Measurements from ENCODE around the gene LDHD. TPM values are rescaled to one million over a fixed set of nuclear protein-coding genes. Genes with fewer than 3 reads are reported as not detected.

LDHD gene
- total and polyA plus RNA-seq, 2 donors: 1.5 to 4.6 TPM

- Histone ChIP-seq H3K4me3 (ENCODE audit: low read depth, low read length) (no peak overlapping the region), H3K4me1 (ENCODE audit: insufficient read depth) (no peaks in the 10 kb centered on the region), H3K36me3 (ENCODE audit: insufficient read depth) (no peaks in the 10 kb centered on the region), H3K27ac (ENCODE audit: low read depth) (no peak overlapping the region)
- WGBS: 66% methylated on average over 4 of the region's 4 CpGs
- DNase-seq (ENCODE audit: extremely low spot score): no peak
Measured at GRCh38 chr16:75127713-75128415, 11.3 kb upstream of the LDHD start.

DNA sequence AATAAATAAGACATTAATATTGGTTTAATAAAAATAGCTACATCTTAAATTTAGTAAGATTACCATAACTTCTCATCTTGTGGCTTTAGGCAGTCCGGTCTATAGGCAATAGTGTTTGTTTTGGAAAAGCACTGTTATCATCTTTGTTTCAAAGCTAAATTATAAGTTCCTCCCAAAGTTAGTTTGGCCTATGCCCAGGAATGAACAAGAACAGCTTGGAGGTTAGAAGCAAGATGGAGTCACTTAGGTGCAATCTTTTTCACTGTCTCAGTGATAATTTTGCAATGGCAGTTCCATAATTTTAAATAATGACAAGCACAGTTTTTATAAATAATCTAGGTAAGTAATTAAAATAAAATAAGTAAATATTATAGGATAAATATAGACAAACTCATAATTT is 6.0 kb upstream of the LDHD start:
- DNase-seq (ENCODE audit: extremely low spot score): no peak
- H3K4me3 ChIP-seq (ENCODE audit: low read depth, low read length): no peak overlapping the region

DNA sequence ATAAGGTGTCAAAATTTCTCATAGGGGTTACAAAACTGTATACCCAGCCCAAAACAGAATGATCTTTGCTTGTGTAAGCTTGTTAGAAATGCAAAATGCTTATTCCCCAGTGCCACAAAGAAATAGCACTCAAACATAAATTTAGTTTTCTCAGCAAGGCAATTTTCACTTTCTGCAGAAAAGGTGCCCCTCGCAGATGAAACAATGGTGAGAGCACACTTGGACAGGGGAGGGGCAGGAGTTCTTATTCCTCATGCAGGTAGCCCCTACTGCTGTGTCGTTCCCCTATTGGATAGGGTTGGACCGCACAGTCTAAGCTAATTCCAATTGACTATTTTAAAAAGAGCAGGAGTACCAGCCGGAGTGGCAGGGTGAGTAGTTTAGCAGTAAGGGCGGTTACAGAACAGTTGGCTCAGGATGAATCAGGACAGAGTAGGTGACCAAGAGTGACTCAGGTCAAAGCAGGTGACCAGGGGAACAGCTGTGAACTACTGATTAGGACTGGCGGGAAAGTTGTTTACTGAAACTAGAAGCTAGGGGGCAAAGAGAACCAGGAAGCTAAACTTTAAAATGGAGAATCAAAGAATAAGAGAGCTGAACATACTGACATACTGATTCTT is 5.5 kb upstream of the LDHD start:
- no peak overlapping the region for H3K4me3 ChIP-seq (ENCODE audit: low read depth, low read length)
- no peak for DNase-seq (ENCODE audit: extremely low spot score)
- H3K36me3 ChIP-seq (ENCODE audit: insufficient read depth): no peaks in the 10 kb centered on the region
- 95% methylated on average over 6 of the region's 6 CpGs for WGBS
- H3K4me1 ChIP-seq (ENCODE audit: insufficient read depth): no peaks in the 10 kb centered on the region
- no peak overlapping the region for H3K27ac ChIP-seq (ENCODE audit: low read depth)

More for the DNA sequence above, 6.0 kb upstream of the LDHD start:
- no peak overlapping the region for H3K27ac ChIP-seq (ENCODE audit: low read depth)
- H3K4me1 ChIP-seq (ENCODE audit: insufficient read depth): no peaks in the 10 kb centered on the region
- no peaks in the 10 kb centered on the region for H3K36me3 ChIP-seq (ENCODE audit: insufficient read depth)
- WGBS: 92% methylated on average over 1 of the region's 1 CpG

DNA sequence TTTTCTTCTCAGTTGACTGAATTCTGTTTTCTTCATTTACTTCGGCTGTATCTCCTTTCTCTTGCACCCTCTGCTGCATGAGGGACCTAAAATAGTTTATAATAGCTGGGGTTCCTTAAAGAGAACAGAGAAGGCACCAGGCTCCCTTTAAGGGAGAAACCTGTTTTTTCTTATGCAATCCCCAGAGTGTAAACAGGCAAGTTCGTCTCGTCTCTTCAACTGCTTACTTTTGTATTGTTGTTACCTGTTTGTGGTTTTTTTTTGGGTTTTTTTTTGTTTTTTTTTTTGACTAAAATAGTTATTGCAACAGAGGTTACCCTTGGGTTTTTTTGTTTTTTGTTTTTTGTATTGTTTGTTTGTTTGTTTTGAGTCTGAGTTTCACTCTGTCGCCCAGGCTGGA is 3.7 kb upstream of the LDHD start:
- 75% methylated on average over 4 of the region's 4 CpGs for WGBS
- Histone ChIP-seq H3K4me1 (ENCODE audit: insufficient read depth) (no peaks in the 10 kb centered on the region), H3K36me3 (ENCODE audit: insufficient read depth) (no peaks in the 10 kb centered on the region), H3K4me3 (ENCODE audit: low read depth, low read length) (no peak overlapping the region), H3K27ac (ENCODE audit: low read depth) (no peak overlapping the region)
- no peak for DNase-seq (ENCODE audit: extremely low spot score)

DNA sequence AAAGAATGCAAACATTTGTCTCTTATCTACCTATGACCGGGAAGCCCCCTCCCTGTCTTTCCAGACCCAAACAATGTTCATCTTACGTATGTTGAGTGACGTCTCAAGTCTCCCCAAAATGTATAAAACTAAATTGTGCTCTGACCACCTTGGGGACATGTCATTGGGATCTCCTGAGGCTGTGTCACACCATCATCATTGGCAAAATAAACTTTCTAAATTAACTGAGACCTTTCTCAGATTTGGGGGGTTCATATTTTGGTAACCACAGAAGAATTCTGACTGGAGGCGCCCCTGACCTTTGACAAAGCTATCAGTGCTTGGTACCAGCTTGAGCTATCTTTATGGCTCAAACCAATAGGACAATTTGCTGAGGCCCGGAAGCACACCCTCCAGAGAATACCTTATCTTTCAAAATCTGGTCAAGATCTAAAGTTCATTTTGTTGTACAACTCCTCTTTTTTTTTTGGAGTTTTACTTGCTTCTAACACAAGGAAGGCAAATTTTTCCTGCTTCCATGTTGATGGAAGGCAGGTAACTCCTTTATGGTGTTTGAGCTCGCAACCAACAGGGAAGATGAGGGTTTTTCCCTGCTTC is 2.5 kb upstream of the LDHD start:
- H3K27ac ChIP-seq (ENCODE audit: low read depth): no peak overlapping the region
- no peak overlapping the region for H3K4me3 ChIP-seq (ENCODE audit: low read depth, low read length)
- no peaks in the 10 kb centered on the region for H3K36me3 ChIP-seq (ENCODE audit: insufficient read depth)
- WGBS: 78% methylated on average over 6 of the region's 6 CpGs
- H3K4me1 ChIP-seq (ENCODE audit: insufficient read depth): no peaks in the 10 kb centered on the region
- no peak for DNase-seq (ENCODE audit: extremely low spot score)

- 45% methylated on average over 3 of the region's 3 CpGs for WGBS
- H3K27ac ChIP-seq (ENCODE audit: low read depth): no peak overlapping the region
Measured at GRCh38 chr16:75116911-75117245, 298 bp upstream of the LDHD start.

GRCh38 chr16:75114946-75115825 is 1.4 kb downstream of the LDHD start:
- H3K4me1 ChIP-seq (ENCODE audit: insufficient read depth): no peaks in the 10 kb centered on the region
- H3K27ac ChIP-seq (ENCODE audit: low read depth): no peak overlapping the region
- 90% methylated on average over 45 of the region's 45 CpGs for WGBS
- DNase-seq (ENCODE audit: extremely low spot score): no peak
- H3K36me3 ChIP-seq (ENCODE audit: insufficient read depth): no peaks in the 10 kb centered on the region
- no peak overlapping the region for H3K4me3 ChIP-seq (ENCODE audit: low read depth, low read length)

More at GRCh38 chr16:75116911-75117245, 298 bp upstream of the LDHD start:
- Histone ChIP-seq H3K4me1 (ENCODE audit: insufficient read depth) (no peaks in the 10 kb centered on the region), H3K4me3 (ENCODE audit: low read depth, low read length) (no peak overlapping the region), H3K36me3 (ENCODE audit: insufficient read depth) (no peaks in the 10 kb centered on the region)
- no peak for DNase-seq (ENCODE audit: extremely low spot score)

- 91% methylated on average over 44 of the region's 44 CpGs for WGBS
- no peak overlapping the region for H3K27ac ChIP-seq (ENCODE audit: low read depth)
Measured at GRCh38 chr16:75114179-75114945, 2.2 kb downstream of the LDHD start.

GRCh38 chr16:75113541-75114121 is 2.9 kb downstream of the LDHD start:
- Histone ChIP-seq H3K4me3 (ENCODE audit: low read depth, low read length) (no peak overlapping the region), H3K4me1 (ENCODE audit: insufficient read depth) (no peaks in the 10 kb centered on the region), H3K27ac (ENCODE audit: low read depth) (no peak overlapping the region), H3K36me3 (ENCODE audit: insufficient read depth) (no peaks in the 10 kb centered on the region)
- WGBS: 79% methylated on average over 20 of the region's 20 CpGs
- no peak for DNase-seq (ENCODE audit: extremely low spot score)

More at GRCh38 chr16:75114179-75114945, 2.2 kb downstream of the LDHD start:
- no peak for DNase-seq (ENCODE audit: extremely low spot score)
- no peaks in the 10 kb centered on the region for H3K4me1 ChIP-seq (ENCODE audit: insufficient read depth)
- no peaks in the 10 kb centered on the region for H3K36me3 ChIP-seq (ENCODE audit: insufficient read depth)
- no peak overlapping the region for H3K4me3 ChIP-seq (ENCODE audit: low read depth, low read length)

DNA sequence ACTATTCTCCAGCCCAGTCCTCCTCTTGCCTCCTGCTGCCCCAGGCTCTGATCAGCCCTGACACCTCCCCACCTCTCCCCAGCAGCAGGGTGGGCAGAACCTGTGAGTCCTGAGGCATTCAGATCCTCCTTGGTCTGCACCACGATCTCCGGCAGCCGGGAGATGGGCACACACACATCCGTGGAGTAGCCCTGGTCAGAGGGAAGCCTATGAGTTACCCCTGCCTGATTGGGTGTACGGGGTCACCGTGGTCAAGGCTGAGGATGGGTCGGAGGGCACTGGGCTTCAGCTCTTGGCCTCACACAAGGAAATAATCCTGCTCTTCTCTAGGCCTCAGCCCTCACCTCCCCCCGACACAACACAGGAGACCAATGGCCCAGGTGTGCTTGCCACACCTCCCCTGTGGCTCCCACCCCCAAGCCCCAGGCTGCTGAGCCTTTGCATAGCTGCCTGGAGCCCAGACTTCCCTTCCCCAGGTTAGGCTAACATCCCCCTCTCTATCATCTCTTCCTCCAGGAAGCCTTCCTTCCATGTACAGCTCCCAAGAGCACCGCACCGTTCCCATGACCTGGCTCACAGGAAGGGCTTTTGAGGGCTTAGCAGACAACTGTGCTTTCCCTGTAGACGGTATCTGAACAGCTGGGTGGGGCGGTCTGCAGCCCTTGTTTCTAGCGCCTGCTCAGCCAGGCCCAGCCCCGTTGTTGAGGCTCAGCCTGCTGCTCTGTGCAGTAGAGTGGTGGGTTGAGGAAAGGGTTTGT is 3.7 kb downstream of the LDHD start:
- DNase-seq (ENCODE audit: extremely low spot score): no peak
- H3K27ac ChIP-seq (ENCODE audit: low read depth): no peak overlapping the region
- H3K4me1 ChIP-seq (ENCODE audit: insufficient read depth): no peaks in the 10 kb centered on the region
- WGBS: 60% methylated on average over 14 of the region's 14 CpGs
- no peaks in the 10 kb centered on the region for H3K36me3 ChIP-seq (ENCODE audit: insufficient read depth)
- H3K4me3 ChIP-seq (ENCODE audit: low read depth, low read length): no peak overlapping the region

DNA sequence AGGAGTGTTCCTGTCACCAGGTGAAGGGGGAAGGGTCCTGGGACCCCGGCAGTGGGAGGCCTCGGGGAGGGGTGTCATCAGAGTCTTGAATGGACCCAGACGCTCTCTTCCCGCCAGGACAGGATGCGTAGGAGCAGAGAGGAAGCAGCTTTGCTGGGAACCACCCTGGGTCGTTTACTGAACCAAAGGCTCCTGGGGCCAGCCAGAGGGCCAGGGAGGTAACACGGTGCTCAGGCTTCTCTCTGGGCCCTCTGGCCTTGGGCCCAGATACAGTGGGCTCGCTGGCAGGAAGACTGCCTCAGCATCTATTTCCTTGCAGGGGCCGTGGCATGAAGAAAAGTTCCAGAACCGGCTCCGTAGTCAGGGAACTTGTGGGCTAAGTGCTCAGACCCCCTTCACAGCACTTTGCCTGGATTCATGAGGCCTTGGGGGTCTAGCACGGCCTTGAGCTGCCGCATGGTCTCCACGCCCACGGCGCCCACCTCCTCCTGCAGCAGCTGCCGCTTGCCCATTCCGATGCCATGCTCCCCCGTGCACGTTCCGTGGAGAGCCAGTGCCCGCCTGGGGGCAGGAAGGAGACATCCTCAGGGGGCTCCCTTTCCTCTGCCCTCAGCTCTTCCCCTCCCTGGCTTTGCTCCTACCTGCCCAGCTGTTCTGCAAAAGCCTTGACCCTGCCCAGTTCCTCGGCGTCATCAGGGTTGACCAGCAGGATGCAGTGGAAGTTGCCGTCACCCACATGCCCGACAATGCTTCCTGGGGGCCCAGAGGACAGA is 4.4 kb downstream of the LDHD start:
- no peak overlapping the region for H3K27ac ChIP-seq (ENCODE audit: low read depth)
- H3K4me1 ChIP-seq (ENCODE audit: insufficient read depth): no peaks in the 10 kb centered on the region
- no peak overlapping the region for H3K4me3 ChIP-seq (ENCODE audit: low read depth, low read length)
- H3K36me3 ChIP-seq (ENCODE audit: insufficient read depth): no peaks in the 10 kb centered on the region
- no peak for DNase-seq (ENCODE audit: extremely low spot score)
- 51% methylated on average over 26 of the region's 26 CpGs for WGBS

DNA sequence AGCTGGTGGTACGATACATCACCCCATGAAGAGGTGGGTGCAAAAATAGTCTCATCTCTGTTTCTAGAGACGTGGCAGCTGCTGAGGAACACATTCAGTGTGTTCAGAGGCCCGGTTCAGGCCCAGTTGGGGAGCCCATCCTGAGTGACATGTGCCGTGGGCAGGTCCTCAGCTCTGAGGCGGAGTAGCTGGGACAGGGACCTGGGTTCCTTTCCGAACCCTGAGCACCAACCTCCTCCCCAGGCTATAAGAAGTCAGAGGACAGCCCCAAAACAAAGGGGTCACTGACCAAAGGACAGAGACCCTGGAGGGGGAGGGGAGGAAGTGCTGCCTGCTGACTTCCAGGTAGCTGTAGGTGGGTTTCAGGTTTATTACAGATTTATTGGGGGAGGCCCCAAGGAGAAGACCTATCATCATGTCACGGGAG is 5.1 kb downstream of the LDHD start:
- Histone ChIP-seq H3K36me3 (ENCODE audit: insufficient read depth) (no peaks in the 10 kb centered on the region), H3K4me1 (ENCODE audit: insufficient read depth) (no peaks in the 10 kb centered on the region), H3K4me3 (ENCODE audit: low read depth, low read length) (no peak overlapping the region), H3K27ac (ENCODE audit: low read depth) (no peak overlapping the region)
- DNase-seq (ENCODE audit: extremely low spot score): no peak
- 37% methylated on average over 7 of the region's 7 CpGs for WGBS
